ENCODE data around the gene MAN1C1. TPM values are rescaled to one million over a fixed set of nuclear protein-coding genes. Genes with fewer than 3 reads are reported as not detected.

The MAN1C1 gene
- total and polyA plus RNA-seq, 10 of the 15 experiments (the other 5 are each of a cell fraction or from before 2014, with no cell fraction given) = 0.12 to 0.56 (median 0.22) TPM; not detected in 3

GRCh38 chr1:25577134-25577920 is 39.3 kb upstream of the MAN1C1 start:
- H3K36me3 ChIP-seq (ENCODE audit: control insufficient read depth in 2 of 2, insufficient read depth in 2 of 2, low read length in 1 of 2) = no peaks in the 10 kb centered on the region
- ChIA-PET POLR2A (no interaction called here), RAD21 (ENCODE audit: unreplicated experiment) (no interaction called here), SMC1A (ENCODE audit: uncharacterized antibody, unreplicated experiment) (no interaction called here), CTCF (no interaction called here)
- H3K9ac ChIP-seq (ENCODE audit: control insufficient read depth, insufficient read depth, low read length) = no peak overlapping the region
- no peaks in the 10 kb centered on the region for H3K79me2 ChIP-seq (ENCODE audit: control insufficient read depth, insufficient read depth, low read length)
- no peak for FAIRE-seq
- WGBS (ENCODE audit: insufficient coverage, insufficient replicate concordance, low lambda C conversion rate, missing lambda C conversion rate) = 50% methylated on average over 21 of the region's 21 CpGs
- H3K27ac ChIP-seq (ENCODE audit: control insufficient read depth, insufficient read depth) = no peak overlapping the region
- H3K4me2 ChIP-seq (ENCODE audit: control insufficient read depth, insufficient read depth) = no peak overlapping the region
- no peak for ATAC-seq
- H3K9me3 ChIP-seq (replicated peaks; ENCODE audit: control insufficient read depth, insufficient read depth, low read length) = no peaks in the 10 kb centered on the region
- in situ Hi-C loops (cut with MboI) = no loop called here
- H3K4me1 ChIP-seq (ENCODE audit: control insufficient read depth, insufficient read depth, low read length) = no peaks in the 10 kb centered on the region
- H4K20me1 ChIP-seq (ENCODE audit: control insufficient read depth, insufficient read depth) = no peaks in the 10 kb centered on the region
- BruUV-seq (replicated peaks) = no TSS peak
- intact Hi-C loops (cut with micrococcal nuclease; ENCODE audit: unreplicated experiment) = no loop called here
- no peak for DNase-seq (ENCODE audit: low read depth, low spot score)
- no peak overlapping the region for H3K4me3 ChIP-seq
- H3K27me3 ChIP-seq (replicated peaks in 1 of 2; ENCODE audit: control insufficient read depth in 2 of 2, insufficient read depth in 2 of 2, low read length in 1 of 2) = no peaks in the 10 kb centered on the region; a peak in 1 of 4 replicates
- H2AFZ ChIP-seq (ENCODE audit: control insufficient read depth, low read depth, low read length) = no peak overlapping the region
- TF ChIP-seq SKIL (IDR thresholded peaks at IDR 0.05; ENCODE audit: low read depth, poor library complexity, severe bottlenecking) = no peak
- TF ChIP-seq RUNX3 (IDR thresholded peaks at IDR 0.05; ENCODE audit: low read length) = no peak
- no peak for TF ChIP-seq FOXK2 (IDR thresholded peaks at IDR 0.05)
- no peak for TF ChIP-seq ETV6 (conservative IDR thresholded peaks at IDR 0.05 in 1 of 2, IDR thresholded peaks at IDR 0.05 in 1 of 2; ENCODE audit: borderline replicate concordance in 1 of 2, low read depth in 1 of 2)
- no peak for TF ChIP-seq NR2C1 (IDR thresholded peaks at IDR 0.05)
- no peak for TF ChIP-seq ZNF384 (IDR thresholded peaks at IDR 0.05; ENCODE audit: borderline replicate concordance, low read depth, low read length)
- no peak for TF ChIP-seq STAT3 (IDR thresholded peaks at IDR 0.05; ENCODE audit: low read depth, low read length)
- TF ChIP-seq E4F1 (IDR thresholded peaks at IDR 0.05; ENCODE audit: borderline replicate concordance, partially characterized antibody) = no peak
- no peak for TF ChIP-seq ASH2L (IDR thresholded peaks at IDR 0.05; ENCODE audit: borderline replicate concordance, low read depth)
- TF ChIP-seq ZNF687 (IDR thresholded peaks at IDR 0.05) = no peak
- no peak for TF ChIP-seq YY1 (IDR thresholded peaks at IDR 0.05; ENCODE audit: low read depth, low read length)
- TF ChIP-seq MTA3 (IDR thresholded peaks at IDR 0.05; ENCODE audit: borderline replicate concordance, low read length) = no peak
- TF ChIP-seq SMC3 (IDR thresholded peaks at IDR 0.05; ENCODE audit: borderline replicate concordance, low read length) = no peak
- no peak for TF ChIP-seq CBFB (IDR thresholded peaks at IDR 0.05; ENCODE audit: low read depth)
- TF ChIP-seq CBX5 (IDR thresholded peaks at IDR 0.05; ENCODE audit: low read depth) = no peak
- TF ChIP-seq RBBP5 (conservative IDR thresholded peaks at IDR 0.05) = no peak

Data from GM12878 (cell line).